Measurements from ENCODE around the gene C12orf57. TPM values are rescaled to one million over a fixed set of nuclear protein-coding genes. Genes with fewer than 3 reads are reported as not detected.
A peak's percentile ranks its signal among the peaks of the same experiment; 100 is the strongest.

The C12orf57 gene
- total RNA-seq, 2 donors from 2014 or later = 89.7 to 106 TPM

DNA sequence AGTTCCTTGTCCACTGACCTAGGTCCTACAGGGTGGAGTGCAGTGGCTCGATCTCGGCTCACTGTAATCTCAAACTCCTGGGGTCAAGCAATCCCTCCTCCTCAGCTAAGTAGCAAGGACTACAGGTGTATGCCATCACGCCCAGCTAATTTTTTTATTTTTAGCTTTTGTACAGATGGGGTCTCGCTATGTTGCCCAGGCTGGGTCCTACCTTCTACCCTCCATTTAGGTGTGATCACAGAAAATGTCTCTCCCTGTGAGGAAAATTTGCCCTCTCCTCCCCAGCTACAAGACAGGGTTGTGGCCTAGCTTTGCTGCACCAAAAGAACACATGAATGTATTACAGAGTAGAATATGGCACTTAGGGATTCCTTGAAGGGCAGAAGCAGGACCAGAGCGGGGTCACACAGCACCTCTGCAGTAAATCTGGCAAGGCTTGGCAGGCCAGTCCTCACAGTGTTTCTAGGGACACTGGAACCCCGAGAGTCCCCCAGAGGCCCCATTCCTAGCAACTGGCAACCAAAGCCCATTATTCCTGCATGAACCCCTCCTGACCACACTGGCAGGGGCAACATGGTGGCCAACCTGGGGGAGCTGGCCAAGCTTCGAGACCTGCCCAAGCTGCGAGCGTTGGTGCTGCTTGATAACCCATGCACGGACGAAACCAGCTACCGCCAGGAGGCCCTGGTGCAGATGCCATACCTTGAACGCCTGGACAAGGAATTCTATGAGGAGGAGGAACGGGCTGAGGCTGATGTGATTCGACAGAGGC lies 31.5 kb upstream of the C12orf57 start:
- DNase-seq (ENCODE audit: low spot score) = no peak
- Mint-ChIP-seq H3K27me3 (peaks cover 0 to 7% of the 10 kb centered on the region in 2 donors), H3K27ac (peak overlapping the region; percentile 67 to 80), H3K4me1 (ENCODE audit: low read depth in 2 of 2) (peaks cover 26% of the 10 kb centered on the region in 2 donors), H3K4me3 (peak overlapping the region; percentile 95), H3K36me3 (no peaks in the 10 kb centered on the region), H3K9me3 (no peaks in the 10 kb centered on the region)
- no peak for ATAC-seq

DNA sequence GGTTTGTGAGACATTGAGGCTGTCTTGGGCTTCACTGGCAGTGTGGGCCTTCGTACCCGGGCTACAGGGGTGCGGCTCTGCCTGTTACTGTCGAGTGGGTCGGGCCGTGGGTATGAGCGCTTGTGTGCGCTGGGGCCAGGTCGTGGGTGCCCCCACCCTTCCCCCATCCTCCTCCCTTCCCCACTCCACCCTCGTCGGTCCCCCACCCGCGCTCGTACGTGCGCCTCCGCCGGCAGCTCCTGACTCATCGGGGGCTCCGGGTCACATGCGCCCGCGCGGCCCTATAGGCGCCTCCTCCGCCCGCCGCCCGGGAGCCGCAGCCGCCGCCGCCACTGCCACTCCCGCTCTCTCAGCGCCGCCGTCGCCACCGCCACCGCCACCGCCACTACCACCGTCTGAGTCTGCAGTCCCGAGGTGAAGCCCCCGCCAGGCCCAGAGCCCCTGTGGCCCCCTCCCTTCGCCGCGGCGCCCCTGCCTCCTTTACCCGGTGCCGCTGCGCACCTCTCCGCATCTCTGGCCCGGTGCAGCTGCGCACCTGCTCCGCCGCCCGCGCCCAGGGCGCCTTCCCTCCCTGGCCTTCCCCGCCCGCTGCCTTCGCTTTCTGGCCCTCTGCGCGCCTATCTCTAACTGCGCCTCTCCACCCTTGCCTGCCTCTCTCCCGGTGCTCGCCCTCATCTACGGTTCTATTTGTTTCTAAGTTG lies 29.4 kb upstream of the C12orf57 start, which contains the start of gene ENO2:
TSS of gene ENO2 (plus strand) at position 335 of the 701 bp plus-strand sequence. CDS start 1,253 bp downstream, outside the sequence.
- peak; percentile 95 to 96 for ATAC-seq
- Mint-ChIP-seq H3K36me3 (no peaks in the 10 kb centered on the region), H3K9me3 (no peaks in the 10 kb centered on the region), H3K4me1 (ENCODE audit: low read depth in 2 of 2) (peaks cover 26% of the 10 kb centered on the region in 2 donors), H3K27ac (peak within 1 kb of the TSS; percentile 67 to 80), H3K27me3 (peaks cover 0 to 7% of the 10 kb centered on the region in 2 donors), H3K4me3 (peak within 1 kb of the TSS; percentile 95)
- peak; percentile 85 for DNase-seq (ENCODE audit: low spot score)

GRCh38 chr12:6914947-6915788 lies 28.7 kb upstream of the C12orf57 start:
- H3K4me3 Mint-ChIP-seq = peak overlapping the region; percentile 95
- no peak for ATAC-seq
- H3K4me1 Mint-ChIP-seq (ENCODE audit: low read depth in 2 of 2) = peaks cover 26 to 29% of the 10 kb centered on the region in 2 donors
- H3K27me3 Mint-ChIP-seq = peaks cover 0 to 7% of the 10 kb centered on the region in 2 donors
- no peak for DNase-seq (ENCODE audit: low spot score)
- no peaks in the 10 kb centered on the region for H3K9me3 Mint-ChIP-seq
- H3K27ac Mint-ChIP-seq = peak overlapping the region; percentile 67 to 80
- H3K36me3 Mint-ChIP-seq = no peaks in the 10 kb centered on the region

DNA sequence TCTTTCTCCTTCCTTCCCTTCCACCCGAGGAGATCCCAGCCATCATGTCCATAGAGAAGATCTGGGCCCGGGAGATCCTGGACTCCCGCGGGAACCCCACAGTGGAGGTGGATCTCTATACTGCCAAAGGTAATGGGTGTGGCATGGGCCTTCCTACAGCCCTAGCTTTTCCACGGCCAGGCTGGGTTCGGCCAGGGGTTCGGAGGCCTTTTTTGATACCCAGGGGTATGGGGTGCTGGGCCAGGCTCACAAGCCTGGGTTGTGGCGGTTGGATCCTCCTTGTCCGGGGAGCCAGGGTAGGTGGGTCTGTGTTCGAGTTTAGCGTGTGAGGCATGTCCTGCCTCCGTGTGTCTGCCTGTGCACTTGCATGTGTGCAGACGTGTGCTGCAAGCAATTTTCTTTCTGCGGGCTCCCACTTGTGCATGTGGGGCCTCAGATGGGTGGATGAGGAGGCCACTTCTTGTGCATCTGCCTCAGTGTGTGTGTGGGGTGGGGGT lies 28.0 kb upstream of the C12orf57 start:
- ATAC-seq (no peak), DNase-seq (ENCODE audit: low spot score) (no peak)
- H3K36me3 Mint-ChIP-seq = no peaks in the 10 kb centered on the region
- H3K4me1 Mint-ChIP-seq (ENCODE audit: low read depth in 2 of 2) = peaks cover 26 to 29% of the 10 kb centered on the region in 2 donors
- no peaks in the 10 kb centered on the region for H3K9me3 Mint-ChIP-seq
- peaks cover 0 to 7% of the 10 kb centered on the region in 2 donors for H3K27me3 Mint-ChIP-seq
- H3K27ac Mint-ChIP-seq = no peak overlapping the region
- peak overlapping the region; percentile 95 for H3K4me3 Mint-ChIP-seq

DNA sequence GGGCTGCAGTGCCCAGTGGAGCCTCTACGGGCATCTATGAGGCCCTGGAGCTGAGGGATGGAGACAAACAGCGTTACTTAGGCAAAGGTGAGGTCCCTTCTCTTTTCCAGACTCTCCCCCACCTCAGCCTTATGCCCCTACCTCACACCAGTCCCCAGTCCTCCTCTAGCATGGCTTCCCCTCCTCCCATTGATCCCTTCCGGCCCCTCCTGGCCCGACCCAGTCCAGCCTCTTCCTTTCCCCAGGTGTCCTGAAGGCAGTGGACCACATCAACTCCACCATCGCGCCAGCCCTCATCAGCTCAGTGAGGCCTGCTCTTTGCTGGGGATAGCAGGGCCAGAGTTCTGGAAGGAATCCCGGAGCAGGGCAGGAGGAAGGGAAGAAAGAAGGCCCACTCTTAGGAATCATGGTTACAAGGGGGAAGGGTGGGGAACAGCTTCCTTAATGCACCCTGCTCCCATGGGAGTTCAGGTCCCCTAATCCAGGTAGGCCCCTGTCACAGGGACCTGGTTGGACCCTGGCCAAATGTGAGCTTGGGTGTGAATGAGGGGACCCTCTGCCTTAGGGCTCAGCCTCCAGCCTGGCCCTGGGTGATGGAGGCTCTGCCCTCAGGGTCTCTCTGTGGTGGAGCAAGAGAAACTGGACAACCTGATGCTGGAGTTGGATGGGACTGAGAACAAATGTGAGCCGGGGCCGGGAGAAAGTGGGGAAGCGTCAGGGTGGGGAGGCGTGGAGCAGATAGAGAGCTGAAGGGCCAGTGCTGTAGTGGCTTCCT lies 27.2 kb upstream of the C12orf57 start:
- H3K4me3 Mint-ChIP-seq = peak overlapping the region; percentile 95
- H3K4me1 Mint-ChIP-seq (ENCODE audit: low read depth in 2 of 2) = peaks cover 26 to 29% of the 10 kb centered on the region in 2 donors
- no peaks in the 10 kb centered on the region for H3K9me3 Mint-ChIP-seq
- peaks cover 0 to 7% of the 10 kb centered on the region in 2 donors for H3K27me3 Mint-ChIP-seq
- DNase-seq (ENCODE audit: low spot score) (no peak), ATAC-seq (no peak)
- no peak overlapping the region for H3K27ac Mint-ChIP-seq
- no peaks in the 10 kb centered on the region for H3K36me3 Mint-ChIP-seq

- H3K27me3 Mint-ChIP-seq = peaks cover 0 to 6% of the 10 kb centered on the region in 2 donors
- ATAC-seq (no peak), DNase-seq (ENCODE audit: low spot score) (no peak)
- peaks cover 23 to 28% of the 10 kb centered on the region in 2 donors for H3K4me1 Mint-ChIP-seq (ENCODE audit: low read depth in 2 of 2)
- no peaks in the 10 kb centered on the region for H3K9me3 Mint-ChIP-seq
- no peaks in the 10 kb centered on the region for H3K36me3 Mint-ChIP-seq
- no peak overlapping the region for H3K4me3 Mint-ChIP-seq
- H3K27ac Mint-ChIP-seq = no peak overlapping the region
Observed at GRCh38 chr12:6917491-6918231, 26.2 kb upstream of the C12orf57 start.

DNA sequence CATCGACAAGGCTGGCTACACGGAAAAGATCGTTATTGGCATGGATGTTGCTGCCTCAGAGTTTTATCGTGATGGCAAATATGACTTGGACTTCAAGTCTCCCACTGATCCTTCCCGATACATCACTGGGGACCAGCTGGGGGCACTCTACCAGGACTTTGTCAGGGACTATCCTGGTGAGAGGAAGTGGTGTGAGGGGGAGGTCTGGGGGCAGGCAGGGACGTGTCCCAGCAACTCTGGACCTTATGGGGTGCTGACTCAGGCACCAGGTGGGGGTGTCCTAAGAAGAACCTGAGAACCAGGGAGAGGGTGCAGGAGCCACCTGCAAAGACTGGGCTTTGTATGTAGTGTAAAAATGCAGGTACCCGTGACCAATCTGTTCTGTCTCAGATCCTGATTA lies 24.2 kb upstream of the C12orf57 start:
- no peak overlapping the region for H3K4me3 Mint-ChIP-seq
- no peaks in the 10 kb centered on the region for H3K36me3 Mint-ChIP-seq
- no peaks in the 10 kb centered on the region for H3K9me3 Mint-ChIP-seq
- H3K4me1 Mint-ChIP-seq (ENCODE audit: low read depth in 2 of 2) = peaks cover 20 to 24% of the 10 kb centered on the region in 2 donors
- ATAC-seq (no peak), DNase-seq (ENCODE audit: low spot score) (no peak)
- H3K27me3 Mint-ChIP-seq = no peaks in the 10 kb centered on the region
- H3K27ac Mint-ChIP-seq = peak overlapping the region; percentile 3 to 11

GRCh38 chr12:6921539-6921938 lies 22.3 kb upstream of the C12orf57 start:
- Mint-ChIP-seq H3K27me3 (no peaks in the 10 kb centered on the region), H3K27ac (no peak overlapping the region), H3K4me1 (ENCODE audit: low read depth in 2 of 2) (peaks cover 16 to 21% of the 10 kb centered on the region in 2 donors), H3K4me3 (no peak overlapping the region), H3K36me3 (no peaks in the 10 kb centered on the region), H3K9me3 (no peaks in the 10 kb centered on the region)
- ATAC-seq = no peak
- DNase-seq (ENCODE audit: low spot score) = no peak

DNA sequence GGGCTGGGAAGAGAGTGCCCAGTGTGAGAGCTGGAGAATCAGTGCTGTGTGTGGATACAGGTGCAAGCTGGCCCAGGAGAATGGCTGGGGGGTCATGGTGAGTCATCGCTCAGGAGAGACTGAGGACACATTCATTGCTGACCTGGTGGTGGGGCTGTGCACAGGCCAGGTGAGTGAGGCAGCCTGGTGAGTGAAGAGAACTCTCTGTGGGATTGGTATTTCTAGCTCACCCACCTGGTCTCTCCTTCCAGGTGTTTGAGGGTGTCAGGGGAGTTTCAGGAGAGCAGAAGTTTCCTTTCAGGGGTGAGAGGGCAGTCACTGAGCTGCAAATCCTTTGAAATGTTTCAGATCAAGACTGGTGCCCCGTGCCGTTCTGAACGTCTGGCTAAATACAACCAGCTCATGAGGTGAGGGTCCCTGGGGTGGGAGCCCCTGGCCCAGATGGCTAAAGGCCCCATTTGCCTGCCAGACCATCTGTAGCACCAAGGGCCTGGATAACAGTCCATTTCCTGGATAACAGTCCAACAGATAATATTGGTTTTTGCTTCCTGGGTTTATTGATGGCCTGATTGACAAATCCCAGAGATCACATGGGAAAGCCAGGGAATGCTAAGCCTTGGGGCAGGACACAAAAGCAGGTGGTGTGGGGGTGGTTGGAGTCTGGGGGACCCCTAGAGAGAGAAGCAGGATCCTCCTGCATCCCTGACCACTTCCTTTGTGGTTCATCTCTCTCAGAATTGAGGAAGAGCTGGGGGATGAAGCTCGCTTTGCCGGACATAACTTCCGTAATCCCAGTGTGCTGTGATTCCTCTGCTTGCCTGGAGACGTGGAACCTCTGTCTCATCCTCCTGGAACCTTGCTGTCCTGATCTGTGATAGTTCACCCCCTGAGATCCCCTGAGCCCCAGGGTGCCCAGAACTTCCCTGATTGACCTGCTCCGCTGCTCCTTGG lies 21.6 kb upstream of the C12orf57 start:
- no peaks in the 10 kb centered on the region for H3K36me3 Mint-ChIP-seq
- H3K4me1 Mint-ChIP-seq (ENCODE audit: low read depth in 2 of 2) = peaks cover 23 to 29% of the 10 kb centered on the region in 2 donors
- ATAC-seq = no peak
- DNase-seq (ENCODE audit: low spot score) = no peak
- no peaks in the 10 kb centered on the region for H3K9me3 Mint-ChIP-seq
- no peaks in the 10 kb centered on the region for H3K27me3 Mint-ChIP-seq
- H3K4me3 Mint-ChIP-seq = no peak overlapping the region
- no peak overlapping the region for H3K27ac Mint-ChIP-seq

GRCh38 chr12:6923003-6923732 lies 20.7 kb upstream of the C12orf57 start:
- DNase-seq (ENCODE audit: low spot score) = no peak
- H3K36me3 Mint-ChIP-seq = no peaks in the 10 kb centered on the region
- no peak for ATAC-seq
- no peak overlapping the region for H3K4me3 Mint-ChIP-seq
- peaks cover 25 to 30% of the 10 kb centered on the region in 2 donors for H3K4me1 Mint-ChIP-seq (ENCODE audit: low read depth in 2 of 2)
- H3K27me3 Mint-ChIP-seq = no peaks in the 10 kb centered on the region
- no peak overlapping the region for H3K27ac Mint-ChIP-seq
- no peaks in the 10 kb centered on the region for H3K9me3 Mint-ChIP-seq

DNA sequence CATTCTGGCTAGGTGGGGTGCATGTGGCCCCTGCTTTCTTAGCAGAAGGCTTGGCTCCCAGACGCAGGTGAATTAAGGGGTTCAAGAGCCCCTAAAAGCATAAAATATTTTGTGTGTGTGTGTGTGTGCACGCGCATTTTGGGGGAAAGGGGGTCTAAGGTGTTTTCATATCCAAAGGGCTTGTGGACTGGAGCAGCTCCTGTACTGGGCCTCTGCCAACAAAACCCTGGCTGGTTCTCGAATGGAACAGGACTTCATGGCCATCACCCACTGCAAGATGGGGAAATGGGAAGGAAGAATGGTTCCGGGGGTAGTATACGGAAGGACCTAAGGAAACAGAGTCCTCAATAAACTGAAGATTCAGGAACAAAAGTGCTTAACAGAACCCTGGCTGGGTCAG lies 20.0 kb upstream of the C12orf57 start:
- H3K4me3 Mint-ChIP-seq = no peak overlapping the region
- H3K27me3 Mint-ChIP-seq = no peaks in the 10 kb centered on the region
- no peaks in the 10 kb centered on the region for H3K36me3 Mint-ChIP-seq
- H3K27ac Mint-ChIP-seq = peak overlapping the region in 1 of 2 donors; percentile 53
- no peaks in the 10 kb centered on the region for H3K9me3 Mint-ChIP-seq
- no peak for ATAC-seq
- H3K4me1 Mint-ChIP-seq (ENCODE audit: low read depth in 2 of 2) = peaks cover 29 to 34% of the 10 kb centered on the region in 2 donors
- no peak for DNase-seq (ENCODE audit: low spot score)

Data from natural killer cell treated with Interleukin-12 subunit alpha and Interleukin-12 subunit beta and Interleukin-15 and Interleukin-18, amount 100 ng/mL, for 72 hours (primary cell).